ENCODE data around the gene BAIAP3. TPM values are rescaled to one million over a fixed set of nuclear protein-coding genes. Genes with fewer than 3 reads are reported as not detected.

BAIAP3 gene
- 0.32 and 0.34 TPM in 2 replicates for total RNA-seq

DNA sequence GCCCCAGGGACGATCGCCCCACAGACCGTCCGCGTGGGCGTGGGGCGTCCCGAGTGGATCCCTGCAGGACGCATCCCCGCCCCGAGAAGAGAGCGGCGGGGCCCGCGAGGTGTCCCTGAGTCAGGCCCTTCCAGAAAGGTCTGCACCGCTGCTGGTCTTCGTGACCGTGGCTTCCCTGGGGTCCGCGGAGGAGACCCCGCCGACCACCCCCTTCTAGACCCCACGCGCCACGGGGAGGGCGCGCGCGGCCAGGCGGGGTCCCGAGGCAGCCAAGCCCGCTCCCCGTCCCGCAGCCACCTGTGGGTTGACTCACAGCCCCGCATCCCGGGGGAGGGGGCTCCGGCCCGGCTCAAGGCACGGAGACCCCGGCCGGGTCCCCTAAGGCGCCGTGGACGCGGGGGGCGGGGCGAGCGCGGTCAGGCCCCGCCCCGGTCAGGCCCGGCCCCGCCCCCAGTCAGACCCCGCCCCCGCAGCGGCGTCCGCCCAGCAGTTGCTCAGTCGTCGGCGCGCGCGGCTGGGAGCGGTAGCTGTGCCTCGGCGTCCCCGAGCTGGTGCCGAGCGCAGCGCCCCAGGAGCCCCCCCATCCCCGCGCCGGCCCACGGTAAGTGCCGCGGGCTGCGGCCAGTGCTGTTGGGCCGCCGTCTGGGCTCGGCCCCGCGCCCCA is at the start of gene BAIAP3:
Gene BAIAP3, plus strand, starts transcription at position 497 of the 664 bp plus-strand sequence. CDS start 4,905 bp downstream, outside the sequence.

GRCh38 chr16:1308977-1309885 is 24.2 kb upstream of the BAIAP3 start, which contains the start of gene UBE2I:
Gene UBE2I, plus strand, starts transcription at chr16:1309636. Its CDS starts 4,395 bp downstream, at chr16:1314031.

DNA sequence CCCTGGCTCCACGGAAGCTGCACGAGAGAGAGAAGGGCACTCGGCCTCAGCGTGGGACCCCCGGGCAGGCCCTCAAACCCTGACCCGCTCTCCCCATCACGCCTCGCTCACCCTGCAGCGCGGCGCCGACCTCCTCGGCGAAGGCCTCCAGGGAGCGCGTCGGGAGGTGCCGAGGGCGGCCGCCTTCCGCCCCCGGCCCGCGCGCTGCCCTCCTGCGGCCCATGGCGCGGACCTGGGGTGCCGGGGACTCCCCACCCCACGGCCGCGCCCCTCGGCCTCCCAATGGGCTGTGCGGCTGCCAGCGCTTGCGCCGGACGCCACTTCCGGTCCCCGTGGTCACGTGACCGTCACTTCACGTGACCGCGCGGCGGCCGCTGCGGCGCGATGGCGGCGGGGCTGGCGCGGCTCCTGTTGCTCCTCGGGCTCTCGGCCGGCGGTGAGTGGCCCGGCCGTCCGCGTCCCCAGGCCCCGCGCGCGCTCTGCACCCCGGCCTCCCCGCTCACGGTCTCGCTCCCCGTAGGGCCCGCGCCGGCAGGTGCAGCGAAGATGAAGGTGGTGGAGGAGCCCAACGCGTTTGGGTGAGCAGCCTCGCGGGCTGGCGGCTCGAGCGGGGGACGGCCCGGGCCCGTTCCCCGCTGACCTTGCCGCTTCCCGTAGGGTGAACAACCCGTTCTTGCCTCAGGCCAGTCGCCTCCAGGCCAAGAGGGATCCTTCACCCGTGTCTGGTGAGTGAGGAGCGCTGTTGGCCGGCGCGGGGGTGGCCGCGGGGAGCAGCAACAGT is 18.3 kb downstream of the BAIAP3 start, which contains the start of the genes GNPTG and TSR3:
Gene GNPTG, plus strand, starts transcription at position 350 of the 781 bp plus-strand sequence. Its CDS starts 35 bp downstream, at position 385.
Gene TSR3, minus strand, starts transcription at position 297 of the 781 bp plus-strand sequence. Its CDS starts 74 bp downstream, at position 223.

Other genes starting within 250 kb of the BAIAP3 start
- not detected in 2 replicates for gene C1QTNF8, start 237.4 kb upstream of the BAIAP3 start, total RNA-seq
- under 0.01 and 0.43 TPM in 2 replicates for gene CACNA1H, start 180.5 kb upstream of the BAIAP3 start, total RNA-seq
- not detected in 2 replicates for gene TPSG1, start 108.4 kb upstream of the BAIAP3 start, total RNA-seq
- gene TPSB2, start 103.5 kb upstream of the BAIAP3 start, total RNA-seq = not detected in 2 replicates
- not detected in 2 replicates for gene TPSAB1, start 92.9 kb upstream of the BAIAP3 start, total RNA-seq
- not detected in 2 replicates for gene TPSD1, start 77.6 kb upstream of the BAIAP3 start, total RNA-seq
- 35.6 and 35.7 TPM in 2 replicates for gene UBE2I, start 24.0 kb upstream of the BAIAP3 start, total RNA-seq
- 48.5 and 67.5 TPM in 2 replicates for gene TSR3, start 18.2 kb downstream of the BAIAP3 start, total RNA-seq
- 45.9 and 58.0 TPM in 2 replicates for gene GNPTG, start 18.3 kb downstream of the BAIAP3 start, total RNA-seq
- 5.2 and 7.2 TPM in 2 replicates for gene UNKL, start 81.1 kb downstream of the BAIAP3 start, total RNA-seq
- 12.6 and 18.4 TPM in 2 replicates for gene UQCC4, start 87.1 kb downstream of the BAIAP3 start, total RNA-seq
- not detected in 2 replicates for gene PERCC1, start 97.4 kb downstream of the BAIAP3 start, total RNA-seq
- 0.32 and 0.43 TPM in 2 replicates for gene CCDC154, start 110.9 kb downstream of the BAIAP3 start, total RNA-seq
- gene CLCN7, start 141.4 kb downstream of the BAIAP3 start, total RNA-seq = 58.9 and 65.9 TPM in 2 replicates
- gene PTX4, start 155.3 kb downstream of the BAIAP3 start, total RNA-seq = not detected in 2 replicates
- 9.5 and 9.7 TPM in 2 replicates for gene TELO2, start 159.7 kb downstream of the BAIAP3 start, total RNA-seq
- 4.6 and 12.3 TPM in 2 replicates for gene TMEM204, start 200.0 kb downstream of the BAIAP3 start, total RNA-seq

All from bronchial smooth muscle cell (primary cell).